Stimulated activated CD8-positive, alpha-beta memory T cell treated with anti-CD3 and anti-CD28 coated beads, Interleukin-2, amount 100 ng/mL, for 48 hours (primary cell): ENCODE data around the gene CASQ2.

Experiments used
- DNase-seq, 2 donors: peaks; one replicate each; pipeline ENCODE4 v3.0.0-alpha.2; 2020; ENCODE audit warnings: low read depth in 2 of 2

CASQ2 gene

GRCh38 chr1:115729756-115730155 is 38.8 kb downstream of the CASQ2 start:
- no peak for DNase-seq

- DNase-seq = no peak
These were observed 40.2 kb downstream of the CASQ2 start for GRCh38 chr1:115728341-115728740.

DNA sequence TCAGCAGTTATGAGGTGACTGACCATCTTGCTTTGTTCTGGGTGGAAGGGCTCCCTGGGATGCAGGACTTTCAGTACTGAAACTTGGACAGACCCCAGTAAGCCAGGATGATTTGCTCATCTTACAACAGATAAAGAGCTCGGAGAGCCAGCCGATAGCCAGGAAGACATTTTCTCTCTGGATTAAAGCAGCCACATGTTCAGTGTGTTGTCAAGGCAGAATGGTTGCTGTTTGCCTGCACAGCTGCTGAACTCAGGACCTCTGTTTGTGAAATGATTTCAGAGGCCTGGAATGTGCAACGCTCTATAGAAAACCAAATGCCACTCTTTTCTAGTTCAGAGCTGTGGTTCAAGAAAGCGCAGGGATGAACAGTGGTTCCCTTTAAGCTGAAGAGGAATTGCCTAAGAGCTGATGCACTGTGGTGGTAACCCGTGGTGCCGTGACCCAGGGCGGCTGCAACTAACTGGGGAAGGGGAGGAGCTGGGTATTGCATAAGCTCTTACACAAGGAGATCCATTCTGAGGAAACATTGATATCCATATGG is 40.7 kb downstream of the CASQ2 start:
- no peak for DNase-seq

DNA sequence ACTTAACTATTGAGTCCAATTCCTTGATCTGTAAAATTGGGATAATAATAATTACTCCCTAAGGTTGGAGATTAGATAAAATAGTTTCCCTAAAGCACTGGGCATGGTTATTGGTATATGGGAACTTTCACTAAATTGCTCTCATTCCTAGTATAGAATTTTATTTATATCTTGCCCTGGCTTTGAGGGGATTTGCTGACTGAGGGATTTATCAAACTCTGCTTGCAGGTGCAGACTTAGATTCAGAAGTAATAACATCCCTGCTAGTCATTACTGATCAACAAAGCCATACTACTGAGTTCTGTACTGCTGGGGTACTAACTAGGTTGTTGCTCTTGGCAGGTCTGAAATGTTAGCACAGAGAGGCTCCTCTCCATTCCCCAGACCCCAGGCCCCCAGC is 41.9 kb downstream of the CASQ2 start:
- DNase-seq = no peak

GRCh38 chr1:115726161-115726560 is 42.4 kb downstream of the CASQ2 start:
- DNase-seq = no peak

DNA sequence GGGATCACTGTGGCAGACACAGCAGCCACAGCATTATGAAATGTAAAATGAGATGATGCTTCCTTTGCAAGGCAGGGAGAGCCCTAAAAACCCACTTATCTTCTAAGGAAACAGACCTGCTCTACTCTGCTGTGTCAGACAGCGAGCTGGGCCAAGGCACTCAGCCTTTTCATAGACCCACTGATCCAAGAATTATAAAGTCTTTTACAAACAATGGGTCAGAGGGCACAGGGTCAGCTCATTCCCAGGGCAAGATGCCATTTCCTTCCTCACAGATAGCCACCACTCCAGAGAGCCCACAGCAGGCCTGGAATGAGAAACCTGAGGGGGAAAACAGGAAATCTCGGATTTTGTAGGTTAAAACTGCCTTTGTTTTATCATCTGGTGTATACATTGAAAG is 42.9 kb downstream of the CASQ2 start:
- DNase-seq = no peak

GRCh38 chr1:115723756-115724155 is 44.8 kb downstream of the CASQ2 start:
- no peak for DNase-seq

- DNase-seq = no peak
These were observed 46.3 kb downstream of the CASQ2 start for GRCh38 chr1:115722221-115722620.

DNA sequence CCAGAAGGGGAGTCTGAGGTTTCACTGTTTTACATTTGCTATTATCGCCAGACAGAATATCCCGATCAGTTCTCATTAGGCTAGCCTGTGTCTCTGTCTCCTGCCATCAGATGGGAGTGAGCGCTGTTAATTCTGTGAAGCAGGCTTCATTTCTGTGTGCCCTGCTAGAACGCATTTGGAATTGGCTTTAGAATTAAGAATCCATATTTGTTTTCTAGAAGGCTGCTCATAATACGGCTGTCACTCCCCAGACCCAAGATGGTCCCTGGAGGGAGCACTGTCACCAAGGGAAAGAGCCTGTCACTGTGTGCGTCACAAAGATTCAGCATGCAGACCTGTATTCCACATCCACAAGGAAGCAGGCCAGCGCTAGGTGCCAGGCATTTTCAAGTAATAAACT is 49.2 kb downstream of the CASQ2 start:
- no peak for DNase-seq

DNA sequence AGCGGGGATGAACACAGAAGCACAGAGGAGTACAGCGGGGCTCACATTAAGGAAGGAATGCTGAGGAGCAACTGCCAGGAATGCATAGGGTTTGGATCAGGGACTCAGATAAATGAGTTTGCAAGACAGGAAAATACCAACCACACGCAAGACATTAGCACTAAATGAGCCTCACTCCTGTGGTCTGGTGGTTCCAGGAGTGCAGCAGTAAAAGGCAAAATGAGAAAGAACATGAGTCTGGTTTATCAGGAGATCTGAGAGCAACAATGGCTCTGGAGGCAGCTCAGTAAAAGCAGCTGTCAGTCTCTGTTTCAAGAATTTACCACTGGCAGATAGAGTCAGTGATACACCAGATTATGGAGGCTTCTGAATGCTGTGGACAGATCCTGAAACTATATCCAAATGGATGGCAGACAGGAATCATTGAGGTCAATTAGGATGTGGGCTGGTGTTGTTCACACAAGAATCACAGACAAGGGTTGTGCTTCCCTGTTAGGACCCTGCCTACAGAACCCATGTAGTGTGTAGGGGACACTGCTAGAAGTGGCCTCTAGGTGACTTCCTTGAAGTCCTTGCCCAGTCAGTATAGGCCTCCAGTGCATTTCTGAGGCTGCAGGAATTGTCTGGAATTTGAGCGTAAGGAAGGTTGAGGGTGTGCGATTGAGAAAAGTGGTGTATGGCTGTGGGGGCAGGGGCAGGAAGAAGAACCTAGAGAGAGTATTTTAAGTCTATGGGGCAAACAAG is 50.3 kb downstream of the CASQ2 start:
- DNase-seq = no peak

DNA sequence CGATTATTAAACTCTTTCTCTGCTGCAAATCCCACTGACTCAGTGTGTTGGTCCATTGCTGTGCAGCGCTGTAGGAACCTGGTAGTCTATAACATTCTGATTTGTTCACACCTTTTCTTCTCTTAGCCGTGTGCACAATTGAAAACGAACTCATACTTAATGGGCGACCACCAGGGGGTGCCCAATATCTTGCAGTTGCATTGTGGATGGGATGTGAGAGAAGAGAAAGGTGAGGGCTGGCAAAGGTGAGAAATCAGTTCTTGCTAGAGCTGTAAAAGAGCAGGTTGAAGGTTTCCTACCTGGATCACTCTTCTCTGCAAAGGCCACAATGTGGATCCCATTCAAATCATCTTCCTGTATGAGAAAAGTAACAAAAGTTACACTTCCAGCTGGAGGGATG is 51.0 kb downstream of the CASQ2 start:
- DNase-seq = no peak

DNA sequence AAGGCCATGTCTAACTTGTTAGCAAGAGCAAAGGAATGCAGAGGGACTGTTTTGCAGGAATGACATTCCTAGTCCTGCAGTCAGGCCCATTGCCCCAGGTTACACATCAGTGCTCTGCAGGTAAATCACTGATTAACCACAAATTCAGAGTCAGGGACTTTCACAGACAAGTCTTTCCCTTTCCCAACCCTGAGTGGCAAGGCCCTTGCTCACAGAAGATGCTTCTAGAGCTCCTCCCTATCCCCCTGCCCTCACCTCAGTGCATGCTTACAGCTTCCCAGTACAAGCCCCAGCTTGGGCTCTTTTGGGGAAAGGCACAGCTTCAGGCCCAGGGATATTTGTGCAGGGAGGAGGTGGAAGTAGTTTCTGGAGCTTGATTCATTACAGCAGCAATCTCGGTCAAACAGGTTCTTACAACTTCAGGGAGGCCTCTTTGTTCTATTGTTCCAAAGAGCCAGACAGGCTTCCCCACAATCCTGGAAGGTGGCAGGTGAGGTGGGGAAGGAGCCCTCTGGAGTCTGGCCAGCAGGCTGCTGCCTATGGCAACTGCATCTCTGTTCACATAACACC is 53.9 kb downstream of the CASQ2 start:
- DNase-seq = no peak

DNA sequence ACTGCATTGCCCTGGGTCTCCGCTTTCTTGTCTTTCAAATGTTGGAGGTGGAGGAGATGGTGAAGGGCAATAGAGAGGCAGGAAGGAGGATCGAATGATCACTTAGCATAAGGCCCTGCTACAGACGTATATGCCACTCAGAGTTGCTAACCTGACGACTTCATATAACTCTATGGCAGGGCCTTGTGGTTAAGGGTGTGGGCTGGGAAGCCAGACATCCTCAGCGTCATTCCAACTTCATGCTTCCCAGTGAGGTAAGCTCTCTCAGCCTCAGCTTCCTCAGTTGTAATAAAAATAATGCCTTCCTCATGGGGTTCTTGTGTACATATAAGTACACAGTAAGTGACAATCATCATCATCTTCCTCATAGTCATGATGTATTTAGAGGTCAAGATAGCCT is 54.6 kb downstream of the CASQ2 start:
- no peak for DNase-seq

DNA sequence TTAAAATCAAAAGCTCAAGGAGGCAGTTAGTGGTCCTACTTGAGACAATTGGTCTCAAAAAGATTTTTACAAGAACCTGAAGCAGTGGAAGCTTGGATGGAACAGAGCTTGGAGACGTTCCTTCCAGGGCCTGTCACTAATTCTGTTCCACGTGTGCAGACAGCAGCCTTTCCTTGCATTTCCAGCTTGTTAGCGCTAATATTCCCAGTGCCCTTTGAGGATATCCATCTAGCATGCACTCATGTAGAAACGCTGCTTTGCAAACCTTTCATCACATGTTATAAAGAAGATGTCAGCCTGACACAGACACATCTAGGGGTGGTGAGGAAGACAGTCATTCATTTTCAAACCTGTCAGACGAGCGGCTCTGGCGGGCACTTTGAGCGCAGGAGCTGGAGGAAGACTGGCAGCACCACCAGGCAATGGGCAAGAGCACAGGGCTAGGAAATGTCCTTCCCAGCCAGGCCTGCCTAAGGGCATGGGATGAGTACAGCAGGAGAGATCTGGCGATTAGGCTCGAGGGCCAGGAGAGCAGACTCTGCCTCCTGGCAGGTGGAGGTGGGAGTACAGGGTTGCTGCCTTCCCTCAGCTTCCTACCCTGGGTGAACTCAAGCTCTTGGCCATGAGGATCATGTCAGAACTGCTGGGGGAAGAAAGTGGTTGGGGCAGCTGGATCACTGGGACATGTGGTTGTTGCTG is 55.5 kb downstream of the CASQ2 start:
- DNase-seq = no peak

DNA sequence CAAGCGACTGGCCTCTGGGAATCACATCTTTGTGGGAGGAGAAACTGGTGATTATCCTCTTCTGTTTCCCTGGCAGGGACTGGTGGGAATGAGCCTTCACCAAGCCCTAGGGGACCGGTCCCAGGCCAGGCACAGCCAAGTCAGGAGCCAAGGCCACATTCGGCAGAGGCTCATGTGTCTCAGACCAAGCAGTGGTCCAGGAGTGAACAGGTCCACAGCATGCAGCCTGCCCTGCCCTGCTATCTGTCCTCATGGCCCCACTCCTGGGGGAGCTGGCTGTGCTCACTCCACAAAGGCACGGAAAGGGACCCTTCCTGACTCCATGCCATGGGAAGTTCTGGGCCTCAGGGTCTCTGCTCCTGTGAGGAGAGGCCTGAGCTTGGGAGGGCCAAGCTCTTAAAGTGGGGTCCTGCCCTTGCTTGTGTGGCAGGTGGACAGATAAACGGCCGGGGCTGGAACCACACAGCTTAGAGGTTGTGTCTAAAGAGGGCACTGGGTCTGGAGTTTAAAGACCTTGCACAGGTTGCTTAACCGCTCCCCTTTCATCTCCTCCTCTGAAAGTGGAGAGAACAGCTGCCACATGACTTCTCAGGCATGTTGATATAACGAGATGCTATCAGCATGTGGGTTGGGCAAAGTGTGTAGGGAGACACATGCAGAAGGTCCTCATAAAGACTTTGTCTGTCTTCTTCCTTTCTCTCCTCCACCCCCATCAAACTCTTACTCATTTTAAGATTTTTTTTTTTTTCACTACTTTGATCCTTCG is 57.5 kb downstream of the CASQ2 start:
- no peak for DNase-seq

GRCh38 chr1:115706587-115707425 is 61.7 kb downstream of the CASQ2 start:
- no peak for DNase-seq

GRCh38 chr1:115705963-115706362 is 62.6 kb downstream of the CASQ2 start:
- no peak for DNase-seq

GRCh38 chr1:115705085-115705951 is 63.2 kb downstream of the CASQ2 start:
- DNase-seq = no peak

DNA sequence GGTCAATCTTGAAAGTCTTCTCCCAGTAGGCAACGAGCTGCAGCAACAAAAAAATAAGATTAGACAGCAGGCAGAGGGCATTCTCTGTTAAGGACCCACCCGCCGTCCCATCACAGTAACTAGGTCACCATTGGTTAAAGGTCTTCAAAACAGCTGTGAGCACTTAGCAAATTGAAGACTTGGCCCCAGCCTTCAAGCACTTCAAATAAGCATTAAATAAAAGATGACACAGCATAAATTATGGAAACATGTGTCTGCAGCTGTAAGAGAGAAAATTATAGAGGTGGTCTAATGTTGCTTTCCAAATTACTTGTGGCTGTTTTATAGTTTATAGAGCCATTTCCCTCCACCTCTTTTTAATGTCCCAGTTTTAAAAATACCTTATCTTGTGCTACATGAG is 65.6 kb downstream of the CASQ2 start:
- no peak for DNase-seq

DNA sequence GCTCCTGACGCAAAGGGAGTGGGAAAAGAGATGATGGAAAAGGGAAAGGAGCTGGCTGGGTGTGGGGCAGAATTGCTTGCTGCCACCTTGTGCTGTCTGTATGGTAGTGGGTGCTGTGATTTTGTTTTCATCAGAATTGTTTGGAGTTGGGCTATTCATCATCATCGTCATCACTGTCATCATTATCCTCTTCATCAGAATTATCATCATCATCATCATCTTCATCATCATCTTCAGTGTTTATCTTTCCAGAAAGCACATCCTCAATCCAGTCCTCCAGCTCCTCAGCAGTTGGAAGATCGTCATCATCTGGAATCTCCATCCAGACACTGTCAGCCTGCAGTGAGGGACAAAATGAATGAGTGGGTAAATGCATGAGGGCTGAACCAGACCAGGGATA is 67.4 kb downstream of the CASQ2 start:
- DNase-seq = no peak
